ENCODE results near the gene KCNK5.

GRCh38 chr6:39195792-39196385, 33.4 kb downstream of the KCNK5 start:
- TF ChIP-seq POLR2AphosphoS5 (IDR thresholded peaks at IDR 0.05) = no peak
- TF ChIP-seq POLR2A (IDR thresholded peaks at IDR 0.05; ENCODE audit: low read depth) = no peak
